HepG2 (cell line): ENCODE measurements around the gene CR1. TPM values are rescaled to one million over a fixed set of nuclear protein-coding genes. Genes with fewer than 3 reads are reported as not detected.

ENCODE experiments used
- ATF7 ChIP-seq, 2 experiments: fragments of 450-650 bp in 1 of 2; sonication (generic) in 1 of 2; formaldehyde crosslinking in 1 of 2; IDR thresholded peaks; 2 replicates each; pipeline versions ENCODE4 v1.4.0 to v1.6.1; 2016 to 2020; ENCODE audit warnings: antibody characterized with exemption in 1 of 2, mild to moderate bottlenecking in 1 of 2, missing genetic modification reagents in 1 of 2
- BHLHE40 ChIP-seq: IDR thresholded peaks from 2 replicates; pipeline ENCODE4 v1.6.1; 2011; ENCODE audit warnings: low read length, improper control_type of control experiment
- EED ChIP-seq: sonication (generic); formaldehyde crosslinking; IDR thresholded peaks from 2 replicates; pipeline ENCODE4 v1.5.0; 2020; ENCODE audit warnings: mild to moderate bottlenecking, missing genetic modification reagents
- HHEX ChIP-seq: IDR thresholded peaks from 2 replicates; pipeline ENCODE4 v1.6.1; 2016; ENCODE audit warnings: control low read depth
- KDM6A ChIP-seq: IDR thresholded peaks from 2 replicates; pipeline ENCODE4 v1.6.1; 2016; ENCODE audit warnings: low read depth
- MEIS2 ChIP-seq: sonication (generic); formaldehyde crosslinking; IDR thresholded peaks from 2 replicates; pipeline ENCODE4 v1.9.0; 2021; ENCODE audit warnings: mild to moderate bottlenecking, missing genetic modification reagents
- MIER2 ChIP-seq: IDR thresholded peaks from 2 replicates; pipeline ENCODE4 v1.6.1; 2016; ENCODE audit warnings: missing biosample characterization, missing genetic modification reagents
- NR2F2 ChIP-seq: IDR thresholded peaks from 2 replicates; pipeline ENCODE4 v1.6.1; 2012; ENCODE audit warnings: low read depth, inconsistent platforms, borderline replicate concordance
- ZBTB1 ChIP-seq: sonication (generic); formaldehyde crosslinking; IDR thresholded peaks from 2 replicates; pipeline ENCODE4 v1.4.0; 2020; ENCODE audit warnings: missing genetic modification reagents, borderline replicate concordance
- ZNF225 ChIP-seq: sonication (generic); formaldehyde crosslinking; IDR thresholded peaks from 2 replicates; pipeline ENCODE4 v1.4.0; 2020; ENCODE audit warnings: mild to moderate bottlenecking, missing genetic modification reagents
- ZNF614 ChIP-seq: IDR thresholded peaks from 2 replicates; pipeline ENCODE4 v1.6.1; 2018; ENCODE audit warnings: missing biosample characterization, missing genetic modification reagents, inconsistent platforms, borderline replicate concordance
- ZNF75D ChIP-seq: sonication (generic); formaldehyde crosslinking; IDR thresholded peaks from 2 replicates; pipeline ENCODE4 v1.8.1; 2023; ENCODE audit warnings: missing genetic modification reagents, mild to moderate bottlenecking, borderline replicate concordance
- polyA plus RNA-seq, 8 experiments: library from polyadenylated mRNA; depleted of rRNA in 3 of 8; stranded (reverse) in 7 of 8; unstranded in 1 of 8; fragments of >200 nt; fragmentation: Illumina TruSeq in 4 of 8; extraction: Trizol in 4 of 8; gene quantifications; 2 replicates each; pipeline versions ENCODE4 v1.2.1 to v1.2.3, GENCODE V29; 2011 to 2016; ENCODE audit warnings: low read depth in 4 of 8, missing spikeins in 1 of 8, mixed read lengths in 1 of 8; ENCODE audit not compliant: insufficient read depth in 1 of 8
- total RNA-seq, 5 experiments: library from RNA; depleted of rRNA; stranded (reverse); fragments of >200 nt; fragmentation: Illumina TruSeq; extraction: Trizol; gene quantifications; 2 replicates each; pipeline ENCODE4 v1.2.3, GENCODE V29; 2016; ENCODE audit warnings: low read depth in 1 of 5
- TF ChIP-seq, protein P1 (sequence below): sonication (generic); formaldehyde crosslinking; IDR thresholded peaks from 2 replicates; pipeline ENCODE4 v1.4.0; 2020; ENCODE audit warnings: missing genetic modification reagents, borderline replicate concordance
- TF ChIP-seq, protein P2 (sequence below): IDR thresholded peaks from 2 replicates; pipeline ENCODE4 v1.6.1; 2016; ENCODE audit warnings: low read depth, borderline replicate concordance
- TF ChIP-seq, protein P3 (sequence below): sonication (generic); formaldehyde crosslinking; IDR thresholded peaks from 2 replicates; pipeline ENCODE4 v1.9.0; 2021; ENCODE audit warnings: missing genetic modification reagents, borderline replicate concordance
- TF ChIP-seq, protein P4 (sequence below): sonication (generic); formaldehyde crosslinking; IDR thresholded peaks from 2 replicates; pipeline ENCODE4 v1.4.0; 2020; ENCODE audit warnings: missing genetic modification reagents, borderline replicate concordance
- TF ChIP-seq, protein P5 (sequence below): sonication (generic); formaldehyde crosslinking; IDR thresholded peaks from 2 replicates; pipeline ENCODE4 v1.4.0; 2020; ENCODE audit warnings: mild to moderate bottlenecking, missing genetic modification reagents, borderline replicate concordance
- TF ChIP-seq, protein P6 (sequence below): IDR thresholded peaks from 2 replicates; pipeline ENCODE4 v1.6.1; 2018; ENCODE audit warnings: missing genetic modification reagents

Gene CR1
- total and polyA plus RNA-seq, 2 of the 13 experiments (the other 11 are each of a cell fraction or from before 2014, with no cell fraction given) = not detected

DNA sequence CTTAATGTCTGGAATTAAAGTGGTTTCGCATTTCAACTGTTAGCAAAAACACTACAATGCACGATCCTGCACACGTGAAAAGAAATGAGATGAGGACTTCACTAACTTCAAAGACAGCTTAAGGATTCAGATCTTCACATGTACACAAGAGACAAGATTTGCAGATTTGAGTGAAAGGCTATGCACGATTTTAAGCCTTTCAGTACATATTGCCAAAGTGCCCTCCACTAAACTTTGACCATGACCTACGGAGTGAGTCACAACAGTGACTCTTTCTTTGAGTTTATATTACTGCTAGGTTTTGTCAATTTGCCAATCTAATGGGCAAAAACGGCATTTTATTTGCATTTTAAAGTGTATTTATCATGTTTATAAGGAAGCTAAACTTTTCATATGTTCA, 107.8 kb downstream of the CR1 start (continued):
- TF ChIP-seq, protein P1, sequence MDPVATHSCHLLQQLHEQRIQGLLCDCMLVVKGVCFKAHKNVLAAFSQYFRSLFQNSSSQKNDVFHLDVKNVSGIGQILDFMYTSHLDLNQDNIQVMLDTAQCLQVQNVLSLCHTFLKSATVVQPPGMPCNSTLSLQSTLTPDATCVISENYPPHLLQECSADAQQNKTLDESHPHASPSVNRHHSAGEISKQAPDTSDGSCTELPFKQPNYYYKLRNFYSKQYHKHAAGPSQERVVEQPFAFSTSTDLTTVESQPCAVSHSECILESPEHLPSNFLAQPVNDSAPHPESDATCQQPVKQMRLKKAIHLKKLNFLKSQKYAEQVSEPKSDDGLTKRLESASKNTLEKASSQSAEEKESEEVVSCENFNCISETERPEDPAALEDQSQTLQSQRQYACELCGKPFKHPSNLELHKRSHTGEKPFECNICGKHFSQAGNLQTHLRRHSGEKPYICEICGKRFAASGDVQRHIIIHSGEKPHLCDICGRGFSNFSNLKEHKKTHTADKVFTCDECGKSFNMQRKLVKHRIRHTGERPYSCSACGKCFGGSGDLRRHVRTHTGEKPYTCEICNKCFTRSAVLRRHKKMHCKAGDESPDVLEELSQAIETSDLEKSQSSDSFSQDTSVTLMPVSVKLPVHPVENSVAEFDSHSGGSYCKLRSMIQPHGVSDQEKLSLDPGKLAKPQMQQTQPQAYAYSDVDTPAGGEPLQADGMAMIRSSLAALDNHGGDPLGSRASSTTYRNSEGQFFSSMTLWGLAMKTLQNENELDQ (CRISPR knock-in tag) = no peak
- peak; percentile 97 for TF ChIP-seq NR2F2
- TF ChIP-seq, protein P2, sequence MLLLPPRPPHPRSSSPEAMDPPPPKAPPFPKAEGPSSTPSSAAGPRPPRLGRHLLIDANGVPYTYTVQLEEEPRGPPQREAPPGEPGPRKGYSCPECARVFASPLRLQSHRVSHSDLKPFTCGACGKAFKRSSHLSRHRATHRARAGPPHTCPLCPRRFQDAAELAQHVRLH (CRISPR knock-in tag) = no peak
- TF ChIP-seq MEIS2 (CRISPR knock-in tag) = peak; percentile 31; the same call in 1 of the 2 replicates
- peak; percentile 80; the same call in 1 of the 2 replicates for TF ChIP-seq ZNF614 (CRISPR knock-in tag)
- no peak for TF ChIP-seq ZBTB1
- TF ChIP-seq, protein P3, sequence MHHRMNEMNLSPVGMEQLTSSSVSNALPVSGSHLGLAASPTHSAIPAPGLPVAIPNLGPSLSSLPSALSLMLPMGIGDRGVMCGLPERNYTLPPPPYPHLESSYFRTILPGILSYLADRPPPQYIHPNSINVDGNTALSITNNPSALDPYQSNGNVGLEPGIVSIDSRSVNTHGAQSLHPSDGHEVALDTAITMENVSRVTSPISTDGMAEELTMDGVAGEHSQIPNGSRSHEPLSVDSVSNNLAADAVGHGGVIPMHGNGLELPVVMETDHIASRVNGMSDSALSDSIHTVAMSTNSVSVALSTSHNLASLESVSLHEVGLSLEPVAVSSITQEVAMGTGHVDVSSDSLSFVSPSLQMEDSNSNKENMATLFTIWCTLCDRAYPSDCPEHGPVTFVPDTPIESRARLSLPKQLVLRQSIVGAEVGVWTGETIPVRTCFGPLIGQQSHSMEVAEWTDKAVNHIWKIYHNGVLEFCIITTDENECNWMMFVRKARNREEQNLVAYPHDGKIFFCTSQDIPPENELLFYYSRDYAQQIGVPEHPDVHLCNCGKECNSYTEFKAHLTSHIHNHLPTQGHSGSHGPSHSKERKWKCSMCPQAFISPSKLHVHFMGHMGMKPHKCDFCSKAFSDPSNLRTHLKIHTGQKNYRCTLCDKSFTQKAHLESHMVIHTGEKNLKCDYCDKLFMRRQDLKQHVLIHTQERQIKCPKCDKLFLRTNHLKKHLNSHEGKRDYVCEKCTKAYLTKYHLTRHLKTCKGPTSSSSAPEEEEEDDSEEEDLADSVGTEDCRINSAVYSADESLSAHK (CRISPR knock-in tag) = no peak
- TF ChIP-seq, protein P4, sequence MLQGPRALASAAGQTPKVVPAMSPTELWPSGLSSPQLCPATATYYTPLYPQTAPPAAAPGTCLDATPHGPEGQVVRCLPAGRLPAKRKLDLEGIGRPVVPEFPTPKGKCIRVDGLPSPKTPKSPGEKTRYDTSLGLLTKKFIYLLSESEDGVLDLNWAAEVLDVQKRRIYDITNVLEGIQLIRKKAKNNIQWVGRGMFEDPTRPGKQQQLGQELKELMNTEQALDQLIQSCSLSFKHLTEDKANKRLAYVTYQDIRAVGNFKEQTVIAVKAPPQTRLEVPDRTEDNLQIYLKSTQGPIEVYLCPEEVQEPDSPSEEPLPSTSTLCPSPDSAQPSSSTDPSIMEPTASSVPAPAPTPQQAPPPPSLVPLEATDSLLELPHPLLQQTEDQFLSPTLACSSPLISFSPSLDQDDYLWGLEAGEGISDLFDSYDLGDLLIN (CRISPR knock-in tag) = no peak
- no peak for TF ChIP-seq ATF7 (IDR thresholded peaks at IDR 0.05)
- no peak; the same call in 1 of the 2 replicates for TF ChIP-seq ATF7 (CRISPR knock-in tag; IDR thresholded peaks at IDR 0.05)
- TF ChIP-seq, protein P5, sequence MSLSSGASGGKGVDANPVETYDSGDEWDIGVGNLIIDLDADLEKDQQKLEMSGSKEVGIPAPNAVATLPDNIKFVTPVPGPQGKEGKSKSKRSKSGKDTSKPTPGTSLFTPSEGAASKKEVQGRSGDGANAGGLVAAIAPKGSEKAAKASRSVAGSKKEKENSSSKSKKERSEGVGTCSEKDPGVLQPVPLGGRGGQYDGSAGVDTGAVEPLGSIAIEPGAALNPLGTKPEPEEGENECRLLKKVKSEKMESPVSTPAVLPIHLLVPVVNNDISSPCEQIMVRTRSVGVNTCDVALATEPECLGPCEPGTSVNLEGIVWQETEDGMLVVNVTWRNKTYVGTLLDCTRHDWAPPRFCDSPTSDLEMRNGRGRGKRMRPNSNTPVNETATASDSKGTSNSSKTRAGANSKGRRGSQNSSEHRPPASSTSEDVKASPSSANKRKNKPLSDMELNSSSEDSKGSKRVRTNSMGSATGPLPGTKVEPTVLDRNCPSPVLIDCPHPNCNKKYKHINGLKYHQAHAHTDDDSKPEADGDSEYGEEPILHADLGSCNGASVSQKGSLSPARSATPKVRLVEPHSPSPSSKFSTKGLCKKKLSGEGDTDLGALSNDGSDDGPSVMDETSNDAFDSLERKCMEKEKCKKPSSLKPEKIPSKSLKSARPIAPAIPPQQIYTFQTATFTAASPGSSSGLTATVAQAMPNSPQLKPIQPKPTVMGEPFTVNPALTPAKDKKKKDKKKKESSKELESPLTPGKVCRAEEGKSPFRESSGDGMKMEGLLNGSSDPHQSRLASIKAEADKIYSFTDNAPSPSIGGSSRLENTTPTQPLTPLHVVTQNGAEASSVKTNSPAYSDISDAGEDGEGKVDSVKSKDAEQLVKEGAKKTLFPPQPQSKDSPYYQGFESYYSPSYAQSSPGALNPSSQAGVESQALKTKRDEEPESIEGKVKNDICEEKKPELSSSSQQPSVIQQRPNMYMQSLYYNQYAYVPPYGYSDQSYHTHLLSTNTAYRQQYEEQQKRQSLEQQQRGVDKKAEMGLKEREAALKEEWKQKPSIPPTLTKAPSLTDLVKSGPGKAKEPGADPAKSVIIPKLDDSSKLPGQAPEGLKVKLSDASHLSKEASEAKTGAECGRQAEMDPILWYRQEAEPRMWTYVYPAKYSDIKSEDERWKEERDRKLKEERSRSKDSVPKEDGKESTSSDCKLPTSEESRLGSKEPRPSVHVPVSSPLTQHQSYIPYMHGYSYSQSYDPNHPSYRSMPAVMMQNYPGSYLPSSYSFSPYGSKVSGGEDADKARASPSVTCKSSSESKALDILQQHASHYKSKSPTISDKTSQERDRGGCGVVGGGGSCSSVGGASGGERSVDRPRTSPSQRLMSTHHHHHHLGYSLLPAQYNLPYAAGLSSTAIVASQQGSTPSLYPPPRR (CRISPR knock-in tag) = peak; percentile 95
- TF ChIP-seq ZNF225 (CRISPR knock-in tag) = no peak
- TF ChIP-seq BHLHE40 = peak; percentile 85
- TF ChIP-seq, protein P6, sequence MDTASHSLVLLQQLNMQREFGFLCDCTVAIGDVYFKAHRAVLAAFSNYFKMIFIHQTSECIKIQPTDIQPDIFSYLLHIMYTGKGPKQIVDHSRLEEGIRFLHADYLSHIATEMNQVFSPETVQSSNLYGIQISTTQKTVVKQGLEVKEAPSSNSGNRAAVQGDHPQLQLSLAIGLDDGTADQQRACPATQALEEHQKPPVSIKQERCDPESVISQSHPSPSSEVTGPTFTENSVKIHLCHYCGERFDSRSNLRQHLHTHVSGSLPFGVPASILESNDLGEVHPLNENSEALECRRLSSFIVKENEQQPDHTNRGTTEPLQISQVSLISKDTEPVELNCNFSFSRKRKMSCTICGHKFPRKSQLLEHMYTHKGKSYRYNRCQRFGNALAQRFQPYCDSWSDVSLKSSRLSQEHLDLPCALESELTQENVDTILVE = peak; percentile 59; the same call in 1 of the 2 replicates
- peak; percentile 39; the same call in 1 of the 2 replicates for TF ChIP-seq KDM6A
- TF ChIP-seq MIER2 (CRISPR knock-in tag) = peak; percentile 49; the same call in 1 of the 2 replicates
- no peak for TF ChIP-seq ZNF75D (CRISPR knock-in tag)
- no peak for TF ChIP-seq EED
- TF ChIP-seq HHEX (CRISPR knock-in tag) = peak; percentile 88
